Mucosa of descending colon (tissue), 3 donors: ENCODE data around the gene ZSCAN21. TPM values are rescaled to one million over a fixed set of nuclear protein-coding genes. Genes with fewer than 3 reads are reported as not detected.

Experiments
- ATAC-seq: fragments of 200-7000 bp; cut with Tn5 transposase; one replicate; pipeline ENCODE4 v1.9.1; 2020; ENCODE audit warnings: mild to moderate bottlenecking, moderate library complexity
- DNase-seq, 3 donors: peaks; one replicate each; pipeline ENCODE4 v3.0.0-alpha.2; 2020
- H3K36me3 ChIP-seq: fragments of 200-600 bp; one replicate; pipeline ENCODE4 v1.8.0; 2021; ENCODE audit warnings: low read depth, mild to moderate bottlenecking
- H3K4me1 ChIP-seq: fragments of 200-600 bp; one replicate; pipeline ENCODE4 v1.8.0; 2021; ENCODE audit warnings: low read depth, mild to moderate bottlenecking
- H3K4me3 ChIP-seq: fragments of 200-600 bp; one replicate; pipeline ENCODE4 v1.8.0; 2021; ENCODE audit warnings: mild to moderate bottlenecking
- H3K9me3 ChIP-seq: fragments of 200-600 bp; one replicate; pipeline ENCODE4 v1.8.0; 2021; ENCODE audit warnings: mild to moderate bottlenecking
- CTCF ChIP-seq: fragments of 200-600 bp; IDR thresholded peaks from one replicate; pipeline ENCODE4 v1.8.0; 2022; ENCODE audit warnings: antibody characterized with exemption, mild to moderate bottlenecking
- intact Hi-C, 2 donors: fragments of 100-400 bp; cut with DNase I in 1 of 2; cut with micrococcal nuclease in 1 of 2; formaldehyde crosslinking; loops; one replicate each; pipeline versions ENCODE4 v1.11.0 to v1.11.1; 2022; cut with DNase I, micrococcal nuclease
- microRNA-seq: library from miRNA; unstranded; fragments of <30 nt; microRNA quantifications from one replicate; pipeline ENCODE4, GENCODE V29; 2019
- total RNA-seq, 3 donors: library from RNA; stranded (reverse); fragmentation: NEBNext Ultra II Directional in 2 of 3; extraction: Animal tissue kit (Norgen Biotek cat#: 25700) in 2 of 3; gene quantifications; one replicate each; pipeline versions ENCODE4 v1.2.1 to v1.2.4, GENCODE V29; 2021 to 2023
- donor health status: DM: no; HTN: no; CAD: no; lungs with moderate emphysema.
- donor health status: DM: no; HTN: no; CAD: no.
- donor health status: DM: no; HTN: yes; CAD: no.

The ZSCAN21 gene
- total RNA-seq, 3 donors from 2014 or later, result 6.9 to 13.9 (median 7.7) TPM

GRCh38 chr7:100107890-100108289, 58.3 kb downstream of the ZSCAN21 start:
- TF ChIP-seq CTCF, result no peak
- DNase-seq (no peak), ATAC-seq (no peak)
- no peak overlapping the region for H3K4me3 ChIP-seq
- no peaks in the 10 kb centered on the region for H3K9me3 ChIP-seq
- H3K4me1 ChIP-seq, result no peaks in the 10 kb centered on the region
- intact Hi-C loops, result no loop called here
- no peaks in the 10 kb centered on the region for H3K36me3 ChIP-seq

GRCh38 chr7:100109521-100110163, 60.1 kb downstream of the ZSCAN21 start:
- H3K4me1 ChIP-seq, result no peaks in the 10 kb centered on the region
- no peaks in the 10 kb centered on the region for H3K9me3 ChIP-seq
- H3K4me3 ChIP-seq, result no peak overlapping the region
- ATAC-seq (no peak), DNase-seq (no peak)
- H3K36me3 ChIP-seq, result no peaks in the 10 kb centered on the region
- TF ChIP-seq CTCF, result no peak
- intact Hi-C loops, result no loop called here

- intact Hi-C loops, result no loop called here
- Histone ChIP-seq H3K36me3 (no peaks in the 10 kb centered on the region), H3K4me1 (no peaks in the 10 kb centered on the region), H3K9me3 (no peaks in the 10 kb centered on the region), H3K4me3 (no peak overlapping the region)
- ATAC-seq, result no peak
- no peak for TF ChIP-seq CTCF
- DNase-seq, result no peak
Measured at GRCh38 chr7:100111156-100111555, 61.6 kb downstream of the ZSCAN21 start.

- H3K36me3 ChIP-seq, result no peaks in the 10 kb centered on the region
- H3K9me3 ChIP-seq, result no peaks in the 10 kb centered on the region
- no peak for TF ChIP-seq CTCF
- ATAC-seq (no peak), DNase-seq (no peak)
- H3K4me1 ChIP-seq, result no peaks in the 10 kb centered on the region
- intact Hi-C loops, result no loop called here
- no peak overlapping the region for H3K4me3 ChIP-seq
Measured at GRCh38 chr7:100111914-100112313, 62.3 kb downstream of the ZSCAN21 start.

Small RNA genes lying within 50 kb of the gene (microRNA-seq; reads per million reads assigned to microRNA genes)
- gene MIR106B (1,647 reads per million, percentile 85 among the genes with 10 or more reads in this experiment), gene MIR25 (489 reads per million, percentile 78 among the genes with 10 or more reads in this experiment), gene MIR93 (3,312 reads per million, percentile 90 among the genes with 10 or more reads in this experiment)

Other genes with a start within 250 kb of the ZSCAN21 start
- gene CYP3A43, start 221.8 kb upstream of the ZSCAN21 start, total RNA-seq, result not detected
- gene OR2AE1, start 172.7 kb upstream of the ZSCAN21 start, total RNA-seq, result under 1 TPM in 1 of 3 donors, not detected in 2; 0.47 TPM
- 10 to 100 TPM; 22.2 to 29.2 (median 25.2) TPM for gene TRIM4, start 130.2 kb upstream of the ZSCAN21 start, total RNA-seq
- gene GJC3, start 120.2 kb upstream of the ZSCAN21 start, total RNA-seq, result not detected
- gene AZGP1, start 73.7 kb upstream of the ZSCAN21 start, total RNA-seq, result 1 to 10 TPM; 3.8 to 7.9 (median 6.0) TPM
- gene ZKSCAN1, start 34.2 kb upstream of the ZSCAN21 start, total RNA-seq, result 100 to 1,000 TPM; 105 to 153 (median 129) TPM
- 10 to 100 TPM; 32.6 to 46.1 (median 35.8) TPM for gene ZNF3, start 31.9 kb downstream of the ZSCAN21 start, total RNA-seq
- gene COPS6, start 39.2 kb downstream of the ZSCAN21 start, total RNA-seq, result 10 to 100 TPM; 61.8 to 98.5 (median 76.1) TPM
- 10 to 100 TPM; 62.7 to 92.2 (median 65.5) TPM for gene MCM7, start 51.6 kb downstream of the ZSCAN21 start, total RNA-seq
- 10 to 100 TPM; 18.0 to 30.9 (median 23.9) TPM for gene AP4M1, start 51.9 kb downstream of the ZSCAN21 start, total RNA-seq
- 10 to 100 TPM; 31.6 to 62.5 (median 34.2) TPM for gene TAF6, start 69.6 kb downstream of the ZSCAN21 start, total RNA-seq
- 10 to 100 TPM in 1 of 3 donors, 1 to 10 TPM in 2; 7.8 to 19.4 (median 8.6) TPM for gene CNPY4, start 69.9 kb downstream of the ZSCAN21 start, total RNA-seq
- gene MBLAC1, start 77.2 kb downstream of the ZSCAN21 start, total RNA-seq, result 1 to 10 TPM; 2.5 to 4.9 (median 3.2) TPM
- gene LAMTOR4, start 99.1 kb downstream of the ZSCAN21 start, total RNA-seq, result 100 to 1,000 TPM; 135 to 221 (median 187) TPM
- gene TRAPPC14, start 108.9 kb downstream of the ZSCAN21 start, total RNA-seq, result 10 to 100 TPM; 36.7 to 78.9 (median 49.0) TPM
- 1 to 10 TPM; 5.4 to 8.0 (median 6.1) TPM for gene GAL3ST4, start 118.8 kb downstream of the ZSCAN21 start, total RNA-seq
- gene GPC2, start 127.6 kb downstream of the ZSCAN21 start, total RNA-seq, result 1 to 10 TPM; 3.4 to 6.2 (median 5.1) TPM
- gene STAG3, start 128.1 kb downstream of the ZSCAN21 start, total RNA-seq, result 1 to 10 TPM; 2.4 to 6.4 (median 2.8) TPM
- 1 to 10 TPM in 1 of 3 donors, under 1 TPM in 1, not detected in 1; 0.76 to 1.4 TPM for gene PVRIG, start 170.2 kb downstream of the ZSCAN21 start, total RNA-seq